Stimulated activated naive CD8-positive, alpha-beta T cell treated with anti-CD3 and anti-CD28 coated beads, Interleukin-15, amount 100 ng/mL, for 72 hours (primary cell): ENCODE measurements around the gene KATNAL2.
A peak's percentile ranks its signal among the peaks of the same experiment; 100 is the strongest.

Experiments used
- ATAC-seq: fragments of 150-1000 bp; cut with Tn5 transposase; 2 replicates; pipeline ENCODE4 v1.10.0; 2021; ENCODE audit warnings: mild to moderate bottlenecking, moderate library complexity
- DNase-seq, 2 donors: peaks; one replicate each; pipeline ENCODE4 v3.0.0; 2021 to 2022
- H3K27ac Mint-ChIP-seq, 2 donors: one replicate each; pipeline ENCODE4 v1.8.0; 2022; ENCODE audit warnings: mild to moderate bottlenecking in 2 of 2, mixed read lengths in 2 of 2, moderate library complexity in 2 of 2
- H3K27me3 Mint-ChIP-seq: one replicate; pipeline ENCODE4 v1.8.0; 2022; ENCODE audit warnings: mixed read lengths
- H3K4me1 Mint-ChIP-seq: one replicate; pipeline ENCODE4 v1.8.0; 2022; ENCODE audit warnings: mild to moderate bottlenecking, mixed read lengths
- H3K4me3 Mint-ChIP-seq, 2 donors: one replicate each; pipeline ENCODE4 v1.8.0; 2022; ENCODE audit warnings: mild to moderate bottlenecking in 2 of 2, mixed read lengths in 2 of 2, moderate library complexity in 1 of 2
- H3K9me3 Mint-ChIP-seq, 2 donors: one replicate each; pipeline ENCODE4 v1.8.0; 2022; ENCODE audit warnings: mixed read lengths in 2 of 2

KATNAL2 gene

GRCh38 chr18:46917108-46917802 is at the start of gene KATNAL2, which contains the start of gene PIAS2:
Gene KATNAL2 (plus strand): TSS chr18:46917602. CDS start chr18:46946873, 29,271 bp downstream.
Gene PIAS2 (minus strand): TSS chr18:46917507. CDS start chr18:46917345, 162 bp downstream.
- peak; percentile 88 for ATAC-seq

GRCh38 chr18:46868169-46868921 is 49.1 kb upstream of the KATNAL2 start:
- Mint-ChIP-seq H3K27me3 (no peaks in the 10 kb centered on the region), H3K27ac (peak overlapping the region in 1 of 2 donors; percentile 53), H3K4me1 (peaks cover 18% of the 10 kb centered on the region), H3K4me3 (no peak overlapping the region), H3K9me3 (peaks cover 37 to 43% of the 10 kb centered on the region in 2 donors)
- ATAC-seq = no peak
- DNase-seq = no peak

More at GRCh38 chr18:46917108-46917802, at the start of gene KATNAL2, which contains the start of gene PIAS2:
- H3K4me1 Mint-ChIP-seq = peaks cover 51% of the 10 kb centered on the region
- peak within 1 kb of the TSS; percentile 91 to 92 for H3K27ac Mint-ChIP-seq
- peak within 1 kb of the TSS; percentile 78 to 92 for H3K4me3 Mint-ChIP-seq
- no peaks in the 10 kb centered on the region for H3K27me3 Mint-ChIP-seq
- no peaks in the 10 kb centered on the region for H3K9me3 Mint-ChIP-seq
- peak; percentile 80 for DNase-seq

- peak overlapping the region in 1 of 2 donors; percentile 9 for H3K27ac Mint-ChIP-seq
- H3K4me1 Mint-ChIP-seq = peaks cover 6% of the 10 kb centered on the region
- H3K4me3 Mint-ChIP-seq = no peak overlapping the region
- H3K9me3 Mint-ChIP-seq = peaks cover 30 to 56% of the 10 kb centered on the region in 2 donors
- DNase-seq (no peak), ATAC-seq (no peak)
- no peaks in the 10 kb centered on the region for H3K27me3 Mint-ChIP-seq
These were observed 39.9 kb upstream of the KATNAL2 start for GRCh38 chr18:46877329-46877987.

GRCh38 chr18:46883180-46883579 is 34.2 kb upstream of the KATNAL2 start:
- Mint-ChIP-seq H3K27me3 (no peaks in the 10 kb centered on the region), H3K4me3 (no peak overlapping the region), H3K4me1 (no peaks in the 10 kb centered on the region), H3K27ac (no peak overlapping the region), H3K9me3 (peaks cover 8 to 26% of the 10 kb centered on the region in 2 donors)
- no peak for ATAC-seq
- DNase-seq = no peak

GRCh38 chr18:46886893-46887292 is 30.5 kb upstream of the KATNAL2 start:
- DNase-seq = no peak
- Mint-ChIP-seq H3K4me1 (peaks cover 15% of the 10 kb centered on the region), H3K27ac (no peak overlapping the region), H3K4me3 (no peak overlapping the region), H3K27me3 (no peaks in the 10 kb centered on the region), H3K9me3 (peaks cover 18 to 26% of the 10 kb centered on the region in 2 donors)
- ATAC-seq = no peak

GRCh38 chr18:46888965-46889364 is 28.4 kb upstream of the KATNAL2 start:
- Mint-ChIP-seq H3K4me1 (peaks cover 35% of the 10 kb centered on the region), H3K27ac (no peak overlapping the region), H3K9me3 (peaks cover 18 to 26% of the 10 kb centered on the region in 2 donors), H3K4me3 (no peak overlapping the region), H3K27me3 (no peaks in the 10 kb centered on the region)
- no peak for DNase-seq
- ATAC-seq = no peak

- peaks cover 40% of the 10 kb centered on the region for H3K4me1 Mint-ChIP-seq
- peaks cover 18 to 26% of the 10 kb centered on the region in 2 donors for H3K9me3 Mint-ChIP-seq
- ATAC-seq = peak; percentile 93
- no peak overlapping the region for H3K27ac Mint-ChIP-seq
- H3K27me3 Mint-ChIP-seq = no peaks in the 10 kb centered on the region
- DNase-seq = peak in 1 of 2 donors; percentile 43
- no peak overlapping the region for H3K4me3 Mint-ChIP-seq
These were observed 25.6 kb upstream of the KATNAL2 start for GRCh38 chr18:46891742-46892214.

- no peak overlapping the region for H3K4me3 Mint-ChIP-seq
- peaks cover 44% of the 10 kb centered on the region for H3K4me1 Mint-ChIP-seq
- H3K27me3 Mint-ChIP-seq = no peaks in the 10 kb centered on the region
- DNase-seq (no peak), ATAC-seq (peak; percentile 61)
- no peak overlapping the region for H3K27ac Mint-ChIP-seq
- peaks cover 17 to 18% of the 10 kb centered on the region in 2 donors for H3K9me3 Mint-ChIP-seq
These were observed 24.6 kb upstream of the KATNAL2 start for GRCh38 chr18:46892842-46893241.

- Mint-ChIP-seq H3K4me1 (peaks cover 44% of the 10 kb centered on the region), H3K27ac (no peak overlapping the region), H3K4me3 (no peak overlapping the region), H3K9me3 (peaks cover 16% of the 10 kb centered on the region in 2 donors), H3K27me3 (no peaks in the 10 kb centered on the region)
- DNase-seq (no peak), ATAC-seq (no peak)
These were observed 24.0 kb upstream of the KATNAL2 start for GRCh38 chr18:46893360-46893759.

GRCh38 chr18:46894124-46894523 is 23.3 kb upstream of the KATNAL2 start:
- peaks cover 44% of the 10 kb centered on the region for H3K4me1 Mint-ChIP-seq
- peak overlapping the region in 1 of 2 donors; percentile 37 for H3K27ac Mint-ChIP-seq
- peak in 1 of 2 donors; percentile 22 for DNase-seq

GRCh38 chr18:46899274-46899948 is 18.0 kb upstream of the KATNAL2 start:
- H3K4me3 Mint-ChIP-seq = no peak overlapping the region
- no peak for ATAC-seq
- no peaks in the 10 kb centered on the region for H3K27me3 Mint-ChIP-seq
- H3K9me3 Mint-ChIP-seq = no peaks in the 10 kb centered on the region
- no peak for DNase-seq
- H3K4me1 Mint-ChIP-seq = peaks cover 12% of the 10 kb centered on the region
- H3K27ac Mint-ChIP-seq = peak overlapping the region; percentile 7 to 57

More at GRCh38 chr18:46894124-46894523, 23.3 kb upstream of the KATNAL2 start:
- Mint-ChIP-seq H3K9me3 (peaks cover 8% of the 10 kb centered on the region in 2 donors), H3K4me3 (no peak overlapping the region), H3K27me3 (no peaks in the 10 kb centered on the region)
- ATAC-seq = peak; percentile 42

- H3K9me3 Mint-ChIP-seq = peaks cover 0 to 11% of the 10 kb centered on the region in 2 donors
- ATAC-seq = no peak
- no peak for DNase-seq
- H3K4me3 Mint-ChIP-seq = no peak overlapping the region
- peaks cover 19% of the 10 kb centered on the region for H3K4me1 Mint-ChIP-seq
- H3K27ac Mint-ChIP-seq = no peak overlapping the region
- H3K27me3 Mint-ChIP-seq = no peaks in the 10 kb centered on the region
These were observed 14.0 kb upstream of the KATNAL2 start for GRCh38 chr18:46903406-46903805.

- Mint-ChIP-seq H3K9me3 (peaks cover 0 to 11% of the 10 kb centered on the region in 2 donors), H3K4me3 (no peak overlapping the region), H3K27me3 (no peaks in the 10 kb centered on the region), H3K4me1 (peaks cover 27% of the 10 kb centered on the region), H3K27ac (no peak overlapping the region)
- no peak for ATAC-seq
- DNase-seq = no peak
These were observed 7.9 kb upstream of the KATNAL2 start for GRCh38 chr18:46909497-46909896.

- DNase-seq = no peak
- no peak for ATAC-seq
- H3K9me3 Mint-ChIP-seq = peaks cover 0 to 6% of the 10 kb centered on the region in 2 donors
- H3K4me3 Mint-ChIP-seq = no peak overlapping the region
- peaks cover 35% of the 10 kb centered on the region for H3K4me1 Mint-ChIP-seq
- H3K27me3 Mint-ChIP-seq = no peaks in the 10 kb centered on the region
- H3K27ac Mint-ChIP-seq = no peak overlapping the region
These were observed 6.5 kb upstream of the KATNAL2 start for GRCh38 chr18:46910856-46911255.
